Stomach (tissue), 9 donors: ENCODE results near the gene IL1R2. TPM values are rescaled to one million over a fixed set of nuclear protein-coding genes. Genes with fewer than 3 reads are reported as not detected.

Source experiments
- DNase-seq, 2 donors: peaks; one replicate each; pipeline versions ENCODE4 v3.0.0 to v3.0.0-alpha.2; 2013 to 2019
- H3K27ac ChIP-seq, 5 donors: fragments of 200-600 bp in 4 of 5; sonication (generic) in 4 of 5; one replicate each; pipeline ENCODE4 v1.5.1; 2013 to 2019; ENCODE audit warnings: mild to moderate bottlenecking in 1 of 5, moderate library complexity in 1 of 5
- H3K27me3 ChIP-seq, 3 donors: fragments of 200-600 bp; sonication (generic); one replicate each; pipeline ENCODE4 v1.5.1; 2017 to 2019; ENCODE audit warnings: mixed run types in 1 of 3
- H3K36me3 ChIP-seq, 4 donors: fragments of 200-600 bp; sonication (generic); 1 replicate in 3 of 4; 2 replicates in 1 of 4; pipeline ENCODE4 v1.5.1; 2016 to 2019
- H3K4me1 ChIP-seq, 4 donors: fragments of 200-600 bp; sonication (generic); one replicate each; pipeline ENCODE4 v1.5.1; 2016 to 2019
- H3K4me3 ChIP-seq, 4 donors: fragments of 200-600 bp; sonication (generic) in 3 of 4; one replicate each; pipeline ENCODE4 v1.5.1; 2016 to 2019; ENCODE audit warnings: mild to moderate bottlenecking in 1 of 4
- H3K9me3 ChIP-seq, 4 donors: fragments of 200-600 bp; sonication (generic); one replicate each; pipeline ENCODE4 v1.5.1; 2016 to 2019
- EP300 ChIP-seq: sonication (generic); formaldehyde crosslinking; IDR thresholded peaks from one replicate; pipeline ENCODE4 v1.6.1; 2017; ENCODE audit warnings: antibody characterized with exemption
- POLR2A ChIP-seq, 4 donors: fragments of 450-650 bp; IDR thresholded peaks; one replicate each; pipeline ENCODE4 v1.6.1; 2016; ENCODE audit warnings: antibody characterized with exemption in 4 of 4, control low read depth in 2 of 4, mild to moderate bottlenecking in 1 of 4, moderate library complexity in 1 of 4
- POLR2AphosphoS5 ChIP-seq, 3 donors: sonication (generic); formaldehyde crosslinking; IDR thresholded peaks; one replicate each; pipeline ENCODE4 v1.6.1; 2016; ENCODE audit warnings: antibody characterized with exemption in 3 of 3
- WGBS, 5 donors: extraction: QIAGEN DNeasy Blood & Tissue Kit in 3 of 5; methylation state at CpG; one replicate each; pipeline versions ENCODE4 v1.1.5 to v1.1.7; 2013 to 2018; 5-methylcytosine and 5-hydroxymethylcytosine counted together
- intact Hi-C: fragments of 100-400 bp; cut with DNase I; formaldehyde crosslinking; loops from one replicate; pipeline ENCODE4 v1.15.1; 2023; ENCODE audit warnings: low total_unique reads
- polyA plus RNA-seq, 3 donors: library from polyadenylated mRNA; stranded (reverse); fragments of 200-250 nt; gene quantifications; one replicate each; pipeline ENCODE4 v1.2.3, GENCODE V29; 2013
- total RNA-seq, 5 donors: library from RNA; depleted of rRNA; stranded (reverse); fragments of >200 nt; gene quantifications; one replicate each; pipeline versions ENCODE4 v1.1.0 to v1.2.3, GENCODE V29; 2014 to 2016
- TF ChIP-seq, protein P1 (sequence below), 7 experiments: fragments of 450-650 bp in 4 of 7; fragments of 200-600 bp in 3 of 7; sonication (generic) in 3 of 7; IDR thresholded peaks; one replicate each; pipeline ENCODE4 v1.5.1; 2016 to 2019; ENCODE audit warnings: antibody characterized with exemption in 7 of 7, control low read depth in 2 of 7, mild to moderate bottlenecking in 1 of 7
- donor health status: healthy with polysubstance abuse.
- donor health status: Bipolar disorder and iron deficiency.
- donor health status: healthy.

Gene IL1R2
- total and polyA plus RNA-seq, 8 donors, result 2.3 to 111 (median 24.8) TPM

DNA sequence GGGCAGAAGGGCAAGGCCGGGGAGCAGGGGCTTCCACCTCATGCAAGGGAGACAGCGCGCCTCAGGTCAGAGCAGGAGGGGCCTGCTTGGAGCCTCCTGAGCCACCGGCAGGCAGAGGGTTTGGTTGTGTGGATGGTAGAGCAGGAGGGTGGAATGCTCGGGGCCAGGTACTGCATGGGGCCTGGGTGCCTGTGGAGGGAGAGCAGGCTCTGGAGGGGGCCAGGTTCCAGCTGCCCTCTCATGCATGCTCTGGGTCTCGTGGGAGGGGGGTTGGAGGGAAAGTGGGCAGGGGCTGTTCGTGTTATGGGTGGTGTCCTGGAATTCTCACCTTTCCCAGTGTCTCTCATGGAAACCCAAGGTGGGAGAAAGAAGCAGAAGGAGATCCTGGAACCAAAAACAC lies 3.2 kb upstream of the IL1R2 start:
- WGBS, 5 donors, result 86 to 90% (median 90%) methylated on average over 5 to 7 of the region's 7 CpGs
- intact Hi-C loops, result no loop called here
- H3K27ac ChIP-seq, result peak overlapping the region in 1 of 5 donors; percentile 29

GRCh38 chr2:101989740-101990460 lies 1.9 kb upstream of the IL1R2 start:
- DNase-seq, result no peak
- H3K4me1 ChIP-seq, result peaks cover 0 to 43% (median 10%) of the 10 kb centered on the region in 4 donors
- no peak overlapping the region for H3K4me3 ChIP-seq
- intact Hi-C loops, result no loop called here
- TF ChIP-seq POLR2AphosphoS5 (IDR thresholded peaks at IDR 0.05) (peak in 2 of 3 donors; percentile 18 to 62), POLR2A (IDR thresholded peaks at IDR 0.05) (no peak), EP300 (peak; percentile 60)
- no peaks in the 10 kb centered on the region for H3K36me3 ChIP-seq
- H3K27ac ChIP-seq, result peak overlapping the region in 3 of 5 donors; percentile 14 to 64 (median 18)
- no peaks in the 10 kb centered on the region for H3K9me3 ChIP-seq
- WGBS, 5 donors, result 76 to 86% (median 79%) methylated on average over 8 of the region's 8 CpGs
- H3K27me3 ChIP-seq, result no peaks in the 10 kb centered on the region

More for the DNA sequence above, 3.2 kb upstream of the IL1R2 start:
- Histone ChIP-seq H3K9me3 (no peaks in the 10 kb centered on the region), H3K4me1 (peaks cover 0 to 55% (median 16%) of the 10 kb centered on the region in 4 donors), H3K36me3 (no peaks in the 10 kb centered on the region), H3K4me3 (no peak overlapping the region), H3K27me3 (no peaks in the 10 kb centered on the region)
- TF ChIP-seq, protein P1, sequence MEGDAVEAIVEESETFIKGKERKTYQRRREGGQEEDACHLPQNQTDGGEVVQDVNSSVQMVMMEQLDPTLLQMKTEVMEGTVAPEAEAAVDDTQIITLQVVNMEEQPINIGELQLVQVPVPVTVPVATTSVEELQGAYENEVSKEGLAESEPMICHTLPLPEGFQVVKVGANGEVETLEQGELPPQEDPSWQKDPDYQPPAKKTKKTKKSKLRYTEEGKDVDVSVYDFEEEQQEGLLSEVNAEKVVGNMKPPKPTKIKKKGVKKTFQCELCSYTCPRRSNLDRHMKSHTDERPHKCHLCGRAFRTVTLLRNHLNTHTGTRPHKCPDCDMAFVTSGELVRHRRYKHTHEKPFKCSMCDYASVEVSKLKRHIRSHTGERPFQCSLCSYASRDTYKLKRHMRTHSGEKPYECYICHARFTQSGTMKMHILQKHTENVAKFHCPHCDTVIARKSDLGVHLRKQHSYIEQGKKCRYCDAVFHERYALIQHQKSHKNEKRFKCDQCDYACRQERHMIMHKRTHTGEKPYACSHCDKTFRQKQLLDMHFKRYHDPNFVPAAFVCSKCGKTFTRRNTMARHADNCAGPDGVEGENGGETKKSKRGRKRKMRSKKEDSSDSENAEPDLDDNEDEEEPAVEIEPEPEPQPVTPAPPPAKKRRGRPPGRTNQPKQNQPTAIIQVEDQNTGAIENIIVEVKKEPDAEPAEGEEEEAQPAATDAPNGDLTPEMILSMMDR (IDR thresholded peaks at IDR 0.05), result no peak
- TF ChIP-seq POLR2A (IDR thresholded peaks at IDR 0.05), result no peak
- no peak for TF ChIP-seq POLR2AphosphoS5 (IDR thresholded peaks at IDR 0.05)
- TF ChIP-seq EP300, result no peak
- DNase-seq, result no peak

DNA sequence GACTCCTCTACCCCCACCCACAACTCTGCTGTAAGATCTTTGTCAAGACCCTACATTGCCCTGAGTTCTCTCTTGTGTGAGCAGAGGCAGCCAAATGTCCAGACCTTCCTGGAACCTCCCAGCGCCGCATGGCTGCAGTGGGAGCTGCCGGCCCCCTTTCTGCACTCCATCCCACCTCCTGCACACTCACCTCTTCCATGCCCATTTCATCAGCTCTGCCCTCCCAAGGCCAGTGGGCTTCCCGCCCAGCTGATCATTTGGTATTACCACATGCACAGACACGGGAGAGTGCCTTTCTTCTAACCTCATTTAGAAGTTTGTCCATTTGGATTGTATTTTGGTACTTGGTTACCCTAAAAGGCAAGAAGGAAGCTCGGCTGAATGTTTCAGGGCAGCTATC lies 2.0 kb downstream of the IL1R2 start:
- H3K4me1 ChIP-seq, result peaks cover 0 to 30% (median 12%) of the 10 kb centered on the region in 4 donors
- 70 to 84% (median 81%) methylated on average over 5 to 6 of the region's 6 CpGs for WGBS, 5 donors
- no peaks in the 10 kb centered on the region for H3K36me3 ChIP-seq
- H3K9me3 ChIP-seq, result no peaks in the 10 kb centered on the region
- peak overlapping the region in 2 of 4 donors; percentile 24 to 34 for H3K4me3 ChIP-seq
- peak overlapping the region in 2 of 5 donors; percentile 62 to 64 for H3K27ac ChIP-seq
- TF ChIP-seq EP300 (no peak), POLR2A (IDR thresholded peaks at IDR 0.05) (no peak), POLR2AphosphoS5 (IDR thresholded peaks at IDR 0.05) (no peak)
- TF ChIP-seq, protein P1 (IDR thresholded peaks at IDR 0.05), result no peak
- no peaks in the 10 kb centered on the region for H3K27me3 ChIP-seq
- DNase-seq, result no peak
- intact Hi-C loops, result no loop called here

DNA sequence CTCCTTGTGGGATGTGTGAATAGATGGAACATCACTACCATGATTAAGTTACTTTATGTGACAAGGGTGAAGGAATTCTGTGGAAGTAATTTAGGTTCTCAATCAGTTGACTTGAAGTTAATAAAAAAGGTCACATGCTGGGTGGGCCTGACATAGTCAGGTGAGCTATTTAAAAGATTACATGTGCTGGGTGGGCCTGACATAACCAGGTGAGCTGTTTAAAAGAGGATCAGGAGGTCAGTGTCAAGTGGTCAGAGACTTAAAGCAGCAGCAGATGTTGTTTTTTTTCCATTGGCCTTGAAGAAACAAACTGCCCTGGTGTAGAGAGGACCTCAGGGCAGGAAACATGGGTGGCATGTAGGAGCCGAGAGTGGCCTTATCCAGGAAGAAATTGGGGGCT lies 3.3 kb downstream of the IL1R2 start:
- Histone ChIP-seq H3K27ac (no peak overlapping the region), H3K36me3 (no peaks in the 10 kb centered on the region), H3K4me3 (peak overlapping the region in 2 of 4 donors; percentile 23 to 24), H3K9me3 (no peaks in the 10 kb centered on the region), H3K4me1 (peaks cover 0 to 28% (median 10%) of the 10 kb centered on the region in 4 donors), H3K27me3 (no peaks in the 10 kb centered on the region)
- DNase-seq, result no peak
- TF ChIP-seq POLR2A (IDR thresholded peaks at IDR 0.05) (no peak), POLR2AphosphoS5 (IDR thresholded peaks at IDR 0.05) (no peak), EP300 (no peak)
- TF ChIP-seq, protein P1 (IDR thresholded peaks at IDR 0.05), result no peak
- 82 to 89% (median 85%) methylated on average over 1 of the region's 1 CpG for whole genome bisulfite sequencing, 5 donors
- intact Hi-C loops, result no loop called here

DNA sequence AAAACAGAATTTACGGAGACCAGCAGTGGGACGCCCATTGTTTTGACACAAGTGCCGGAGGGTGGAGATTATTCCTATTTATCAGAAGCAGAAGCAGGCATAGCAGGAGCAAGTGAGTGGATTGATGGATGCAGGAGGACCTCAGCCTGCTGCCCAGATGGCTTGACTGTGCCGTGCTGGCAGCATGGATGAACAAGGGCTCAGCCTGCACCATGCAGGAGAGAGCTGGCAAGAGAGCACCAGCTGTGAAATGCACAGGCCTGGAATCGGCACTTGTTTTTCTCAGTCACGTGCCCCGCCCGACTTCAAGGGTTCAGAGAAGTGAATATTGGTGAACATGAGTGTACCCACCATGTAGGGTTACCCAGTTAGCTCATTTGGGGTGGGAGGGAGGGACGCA lies 4.0 kb downstream of the IL1R2 start:
- Histone ChIP-seq H3K27ac (no peak overlapping the region), H3K36me3 (no peaks in the 10 kb centered on the region), H3K4me3 (peak overlapping the region in 2 of 4 donors; percentile 23 to 24), H3K9me3 (no peaks in the 10 kb centered on the region), H3K27me3 (no peaks in the 10 kb centered on the region), H3K4me1 (peaks cover 0 to 35% (median 10%) of the 10 kb centered on the region in 4 donors)
- TF ChIP-seq EP300 (no peak), POLR2A (IDR thresholded peaks at IDR 0.05) (no peak), POLR2AphosphoS5 (IDR thresholded peaks at IDR 0.05) (no peak)
- TF ChIP-seq, protein P1 (IDR thresholded peaks at IDR 0.05), result no peak
- intact Hi-C loops, result no loop called here
- WGBS, 5 donors, result 77 to 88% (median 82%) methylated on average over 9 of the region's 9 CpGs
- no peak for DNase-seq
